GM23338 (cell line): ENCODE measurements around the gene FBXO8. TPM values are rescaled to one million over a fixed set of nuclear protein-coding genes. Genes with fewer than 3 reads are reported as not detected.

Experiments
- ATAC-seq: fragments of 200-7000 bp; cut with Tn5 transposase; 3 replicates; pipeline ENCODE4 v1.9.1; 2020
- DNase-seq: peaks from one replicate; pipeline ENCODE4 v3.0.0-alpha.2; 2015; ENCODE audit warnings: low spot score
- H2AFZ ChIP-seq: fragments of 200-600 bp; sonication (generic); 2 replicates; pipeline ENCODE4 v1.8.0; 2016; ENCODE audit warnings: antibody characterized with exemption, mild to moderate bottlenecking, moderate library complexity
- H3F3A ChIP-seq: fragments of 200-600 bp; sonication (generic); replicated peaks from 2 replicates; pipeline ENCODE4 v1.8.0; 2017; ENCODE audit warnings: antibody characterized with exemption, mixed run types, low read depth
- H3K27ac ChIP-seq: fragments of 200-600 bp; sonication (generic); 2 replicates; pipeline ENCODE4 v1.6.1; 2016; ENCODE audit warnings: low read depth
- H3K27me3 ChIP-seq: fragments of 200-600 bp; sonication (generic); 2 replicates; pipeline ENCODE4 v1.8.0; 2016; ENCODE audit warnings: mild to moderate bottlenecking, mixed run types, moderate library complexity; ENCODE audit not compliant: insufficient read depth
- H3K36me3 ChIP-seq: fragments of 200-600 bp; sonication (generic); 2 replicates; pipeline ENCODE4 v1.8.0; 2016; ENCODE audit warnings: mild to moderate bottlenecking; ENCODE audit not compliant: insufficient read depth
- H3K4me1 ChIP-seq: fragments of 200-600 bp; sonication (generic); 2 replicates; pipeline ENCODE4 v1.8.0; 2016; ENCODE audit warnings: mild to moderate bottlenecking, moderate library complexity; ENCODE audit not compliant: insufficient read depth
- H3K4me2 ChIP-seq: fragments of 200-600 bp; sonication (generic); 2 replicates; pipeline ENCODE4 v1.7.1; 2017; ENCODE audit warnings: mixed run types
- H3K4me3 ChIP-seq: fragments of 200-600 bp; sonication (generic); 2 replicates; pipeline ENCODE4 v1.6.1; 2016; ENCODE audit warnings: mixed run types
- H3K79me2 ChIP-seq: fragments of 200-600 bp; sonication (generic); replicated peaks from 2 replicates; pipeline ENCODE4 v1.8.0; 2017; ENCODE audit warnings: mild to moderate bottlenecking; ENCODE audit not compliant: insufficient read depth
- H3K9me2 ChIP-seq: fragments of 200-600 bp; sonication (generic); 2 replicates; pipeline ENCODE4 v1.8.0; 2017; ENCODE audit not compliant: insufficient read depth
- H4K20me1 ChIP-seq: fragments of 200-600 bp; sonication (generic); replicated peaks from 2 replicates; pipeline ENCODE4 v1.8.0; 2017; ENCODE audit warnings: mild to moderate bottlenecking; ENCODE audit not compliant: insufficient read depth
- H3K27ac Mint-ChIP-seq: 2 replicates; pipeline ENCODE4 v1.8.0; 2020; ENCODE audit warnings: inconsistent platforms, mild to moderate bottlenecking, moderate library complexity, mixed read lengths
- H3K27me3 Mint-ChIP-seq: 3 replicates; pipeline ENCODE4 v1.8.0; 2022; ENCODE audit warnings: low read depth, mild to moderate bottlenecking, moderate library complexity, mixed read lengths, inconsistent platforms; ENCODE audit not compliant: insufficient read depth, poor library complexity
- H3K36me3 Mint-ChIP-seq: 3 replicates; pipeline ENCODE4 v1.8.0; 2021; ENCODE audit warnings: low read depth, mild to moderate bottlenecking, inconsistent platforms, moderate library complexity, mixed read lengths
- H3K4me1 Mint-ChIP-seq: 3 replicates; pipeline ENCODE4 v1.8.0; 2020; ENCODE audit warnings: mild to moderate bottlenecking, inconsistent platforms, mixed read lengths
- H3K4me3 Mint-ChIP-seq: 3 replicates; pipeline ENCODE4 v1.8.0; 2021; ENCODE audit warnings: moderate library complexity, mild to moderate bottlenecking, inconsistent platforms, mixed read lengths
- H3K9me3 Mint-ChIP-seq: 3 replicates; pipeline ENCODE4 v1.8.0; 2020; ENCODE audit warnings: moderate library complexity, mild to moderate bottlenecking, inconsistent platforms, mixed read lengths
- CREB1 ChIP-seq: fragments of 250-450 bp; sonication (Bioruptor Pico); IDR thresholded peaks from 2 replicates; pipeline ENCODE4 v1.5.0; 2020; ENCODE audit warnings: low read depth, mild to moderate bottlenecking, moderate library complexity
- CTCF ChIP-seq, 2 experiments: fragments of 200-600 bp in 1 of 2; sonication (generic) in 1 of 2; conservative IDR thresholded peaks; 2 replicates each; pipeline versions ENCODE4 v1.5.1 to v1.6.1; 2016 to 2017; ENCODE audit warnings: antibody characterized with exemption in 2 of 2, low read depth in 2 of 2, mild to moderate bottlenecking in 2 of 2, moderate library complexity in 1 of 2
- ETS1 ChIP-seq: IDR thresholded peaks from 2 replicates; pipeline ENCODE4 v1.6.1; 2016; ENCODE audit warnings: antibody characterized with exemption
- EZH2 ChIP-seq: fragments of 200-600 bp; sonication (generic); IDR thresholded peaks from one replicate; pipeline ENCODE4 v1.8.0; 2017; ENCODE audit warnings: antibody characterized with exemption, mild to moderate bottlenecking, low read depth; ENCODE audit not compliant: unreplicated experiment
- EZH2phosphoT487 ChIP-seq: fragments of 200-600 bp; sonication (generic); IDR thresholded peaks from one replicate; pipeline ENCODE4 v1.8.1; 2018; ENCODE audit warnings: antibody characterized with exemption; ENCODE audit not compliant: unreplicated experiment
- JUNB ChIP-seq: IDR thresholded peaks from one replicate; pipeline ENCODE4 v1.6.1; 2016; ENCODE audit warnings: antibody characterized with exemption; ENCODE audit not compliant: unreplicated experiment
- NANOG ChIP-seq: IDR thresholded peaks from 2 replicates; pipeline ENCODE4 v1.6.1; 2016; ENCODE audit warnings: antibody characterized with exemption, borderline replicate concordance
- POLR2AphosphoS5 ChIP-seq: IDR thresholded peaks from 2 replicates; pipeline ENCODE4 v1.6.1; 2016; ENCODE audit warnings: antibody characterized with exemption, low read depth
- REST ChIP-seq: IDR thresholded peaks from one replicate; pipeline ENCODE4 v1.6.1; 2018; ENCODE audit warnings: antibody characterized with exemption; ENCODE audit not compliant: unreplicated experiment
- STAT1 ChIP-seq: IDR thresholded peaks from one replicate; pipeline ENCODE4 v1.6.1; 2016; ENCODE audit warnings: antibody characterized with exemption; ENCODE audit not compliant: unreplicated experiment
- ZNF114 ChIP-seq: fragments of 250-450 bp; sonication (Bioruptor Pico); IDR thresholded peaks from 2 replicates; pipeline ENCODE4 v1.5.0; 2020; ENCODE audit warnings: mild to moderate bottlenecking, moderate library complexity
- ZNF331 ChIP-seq: fragments of 250-450 bp; sonication (Bioruptor Pico); IDR thresholded peaks from 2 replicates; pipeline ENCODE4 v1.5.0; 2020; ENCODE audit warnings: low read depth, mild to moderate bottlenecking, moderate library complexity
- ZNF462 ChIP-seq: fragments of 250-450 bp; sonication (Bioruptor Pico); IDR thresholded peaks from 2 replicates; pipeline ENCODE4 v1.5.0; 2020; ENCODE audit warnings: mild to moderate bottlenecking, moderate library complexity
- polyA plus RNA-seq: library from polyadenylated mRNA; unstranded; fragments of >200 nt; fragmentation: Nextera tagmentation; extraction: Ambion mirVana; gene quantifications from 2 replicates; pipeline ENCODE4 v1.2.1, GENCODE V29; 2016
- total RNA-seq: library from RNA; depleted of rRNA; stranded (reverse); fragments of >200 nt; shearing (Covaris generic); gene quantifications from 2 replicates; pipeline ENCODE4 v1.2.3, GENCODE V29; 2014

The FBXO8 gene
- total and polyA plus RNA-seq, 2 experiments from 2014 or later = 5.8 to 7.9 TPM

- no peak overlapping the region for H2AFZ ChIP-seq
- H3K36me3 ChIP-seq = no peaks in the 10 kb centered on the region
- no peaks in the 10 kb centered on the region for H3K27me3 ChIP-seq
- Mint-ChIP-seq H3K27ac (no peak overlapping the region), H3K4me3 (no peak overlapping the region), H3K4me1 (no peaks in the 10 kb centered on the region), H3K9me3 (peaks cover 6% of the 10 kb centered on the region), H3K27me3 (no peaks in the 10 kb centered on the region), H3K36me3 (no peaks in the 10 kb centered on the region; the same call in 1 of the 3 replicates)
- DNase-seq = no peak
- H3K79me2 ChIP-seq = no peaks in the 10 kb centered on the region
- H3F3A ChIP-seq = no peaks in the 10 kb centered on the region
- H3K27ac ChIP-seq = no peak overlapping the region
- no peaks in the 10 kb centered on the region for H4K20me1 ChIP-seq
- H3K4me1 ChIP-seq = no peaks in the 10 kb centered on the region
- no peak overlapping the region for H3K4me3 ChIP-seq
- no peak for TF ChIP-seq CTCF (conservative IDR thresholded peaks at IDR 0.05; ENCODE audit: low read depth in 2 of 2)
- no peak for TF ChIP-seq JUNB
- no peak for TF ChIP-seq STAT1
- TF ChIP-seq EZH2 = no peak
- TF ChIP-seq ETS1 = no peak
- no peak for TF ChIP-seq POLR2AphosphoS5
- no peak for TF ChIP-seq ZNF331 (CRISPR knock-in tag)
- no peak for TF ChIP-seq REST
- no peak for TF ChIP-seq ZNF114 (CRISPR knock-in tag)
- TF ChIP-seq CREB1 (CRISPR knock-in tag) = no peak
- TF ChIP-seq ZNF462 (CRISPR knock-in tag) = no peak
- no peak for TF ChIP-seq NANOG
- no peak for TF ChIP-seq EZH2phosphoT487
- ATAC-seq = no peak
- H3K9me2 ChIP-seq = no peaks in the 10 kb centered on the region
- H3K4me2 ChIP-seq = no peak overlapping the region
Measured at GRCh38 chr4:174198396-174198795, 85.1 kb downstream of the FBXO8 start.
